Heart left ventricle (tissue), 16 donors: ENCODE measurements around the gene PMM2. TPM values are rescaled to one million over a fixed set of nuclear protein-coding genes. Genes with fewer than 3 reads are reported as not detected.

ENCODE experiments used
- ATAC-seq, 4 donors: fragments of 200-7000 bp; cut with Tn5 transposase; one replicate each; pipeline ENCODE4 v1.9.1; 2020 to 2022; ENCODE audit warnings: moderate library complexity in 4 of 4, mild to moderate bottlenecking in 3 of 4, moderate number of reproducible peaks in 1 of 4
- DNase-seq, 5 donors: peaks; one replicate each; pipeline ENCODE4 v3.0.0-alpha.2; 2020
- H3K27ac ChIP-seq, 12 donors: fragments of 200-600 bp; sonication (generic) in 4 of 12; one replicate each; pipeline versions ENCODE4 v1.5.0 to v1.8.0; 2016 to 2022; ENCODE audit warnings: mild to moderate bottlenecking in 2 of 12
- H3K27me3 ChIP-seq, 9 donors: fragments of 200-600 bp; sonication (generic) in 2 of 9; one replicate each; pipeline versions ENCODE4 v1.5.1 to v1.8.0; 2016 to 2022; ENCODE audit warnings: mild to moderate bottlenecking in 3 of 9
- H3K36me3 ChIP-seq, 9 donors: fragments of 200-600 bp; sonication (generic) in 2 of 9; one replicate each; pipeline versions ENCODE4 v1.5.0 to v1.8.0; 2018 to 2022; ENCODE audit warnings: mild to moderate bottlenecking in 2 of 9
- H3K4me1 ChIP-seq, 12 donors: fragments of 200-600 bp; sonication (generic) in 4 of 12; one replicate each; pipeline versions ENCODE4 v1.5.0 to v1.8.0; 2016 to 2022; ENCODE audit warnings: mild to moderate bottlenecking in 3 of 12
- H3K4me3 ChIP-seq, 12 donors: fragments of 200-600 bp; sonication (generic) in 4 of 12; one replicate each; pipeline versions ENCODE4 v1.5.0 to v1.8.0; 2017 to 2022; ENCODE audit warnings: mild to moderate bottlenecking in 9 of 12, moderate library complexity in 4 of 12
- H3K9me3 ChIP-seq, 12 donors: fragments of 200-600 bp; sonication (generic) in 4 of 12; one replicate each; pipeline versions ENCODE4 v1.5.0 to v1.8.0; 2016 to 2022; ENCODE audit warnings: mild to moderate bottlenecking in 1 of 12
- POLR2A ChIP-seq, 2 donors: fragments of 450-650 bp; IDR thresholded peaks; one replicate each; pipeline ENCODE4 v1.6.1; 2017; ENCODE audit warnings: antibody characterized with exemption in 2 of 2, mild to moderate bottlenecking in 2 of 2, moderate library complexity in 2 of 2
- WGBS, 4 donors: extraction: QIAGEN DNeasy Blood & Tissue Kit in 2 of 4; methylation state at CpG; one replicate each; pipeline versions ENCODE4 v1.1.5 to v1.1.7; 2013 to 2018; 5-methylcytosine and 5-hydroxymethylcytosine counted together
- intact Hi-C, 10 donors: fragments of 100-400 bp; cut with DNase I; formaldehyde crosslinking; loops; one replicate each; pipeline versions ENCODE4 v1.11.1 to v1.14.2; 2022
- polyA plus RNA-seq, 2 donors: library from polyadenylated mRNA; stranded (reverse); fragments of 200-250 nt; gene quantifications; one replicate each; pipeline ENCODE4 v1.2.3, GENCODE V29; 2013
- total RNA-seq, 9 donors: library from RNA; depleted of rRNA in 2 of 9; stranded (reverse); fragments of >200 nt in 2 of 9; fragmentation: NEBNext Ultra II Directional in 3 of 9; extraction: Animal tissue kit (Norgen Biotek cat#: 25700) in 3 of 9; gene quantifications; one replicate each; pipeline versions ENCODE4 v1.1.0 to v1.2.4, GENCODE V29; 2016 to 2023
- TF ChIP-seq, protein P1 (sequence below), 12 donors: fragments of 200-600 bp; sonication (generic) in 4 of 12; IDR thresholded peaks; one replicate each; pipeline versions ENCODE4 v1.5.0 to v1.8.0; 2018 to 2022; ENCODE audit warnings: antibody characterized with exemption in 12 of 12, mild to moderate bottlenecking in 5 of 12
- donor health status: ischemic (EF 13 %, LVEDD 7.1; RV severe dilation, severe dysfunction).
- donor health status: healthy with polysubstance abuse.
- donor health status: DM: no; HTN: yes; CAD: no.
- donor health status: DM: no; HTN: no; CAD: no.
- donor health status: ischemic (EF 25% LVEDD 6.9; RV normal size, moderate dysfunction).
- donor health status: ischemic (EF 25% LVEDD 5.7; RV mildly dilated, moderate dysfunction).
- donor health status: healthy.
- donor health status: DM: yes; HTN: yes; CAD: no.
- donor health status: ischemic (EF 35%, LVEDD 5.7; RV mildly dilated, moderate dysfunction).
- donor health status: nonischemic (EF 11% LVEDD 7.7; RV severe dilation, severe dysfunction).
- donor health status: DM: yes; HTN: yes; CAD: no.
- donor health status: PGD.
- donor health status: ischemic (EF 29% LVEDD 5.4; RV normal size, mild dysfunction).
- donor health status: nonischemic (EF 23%, LVEDD 6.1; RV moderate dilation, normal function).

PMM2 gene
- total and polyA plus RNA-seq, 11 donors, result 9.8 to 29.4 (median 13.4) TPM

DNA sequence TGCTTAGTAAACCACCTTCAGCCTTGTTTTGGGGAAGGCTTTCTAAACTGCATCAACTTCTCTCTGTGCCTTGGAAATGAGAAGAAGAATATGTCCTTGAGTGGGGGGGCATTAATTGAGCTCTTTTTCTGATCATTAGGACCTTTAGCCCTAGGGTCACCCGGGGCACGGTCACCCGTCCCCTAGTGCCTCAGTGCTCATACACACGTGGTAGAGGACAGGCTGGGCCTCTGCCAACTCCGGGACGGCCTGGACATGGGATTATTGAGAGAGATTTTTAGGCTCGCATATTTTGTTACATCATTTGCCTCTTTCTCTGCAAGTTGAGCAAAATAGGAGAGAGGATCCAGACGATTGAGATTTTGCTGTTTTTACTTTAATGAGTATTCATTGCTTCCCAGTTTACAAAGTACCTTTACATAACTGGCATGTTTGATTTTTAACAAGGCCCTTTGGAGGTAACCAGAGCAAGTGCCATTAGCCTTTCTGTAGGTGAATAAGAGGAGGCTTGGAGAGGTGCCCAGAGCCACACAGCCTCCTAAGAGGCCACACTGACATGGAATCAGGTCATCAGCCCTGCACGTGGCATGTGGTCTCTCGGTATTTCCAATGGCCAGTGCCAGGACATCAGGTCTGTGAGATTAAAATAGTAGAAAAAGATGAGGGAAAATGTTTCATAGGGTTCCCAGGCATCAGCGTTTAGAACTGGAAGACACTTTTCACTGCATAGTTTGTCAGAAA, 11.1 kb downstream of the PMM2 start:
- peaks cover 5 to 100% (median 99%) of the 10 kb centered on the region in 9 donors for H3K36me3 ChIP-seq
- 72 to 82% (median 81%) methylated on average over 8 to 11 of the region's 11 CpGs for WGBS, 4 donors
- TF ChIP-seq POLR2A (IDR thresholded peaks at IDR 0.05), result no peak
- TF ChIP-seq, protein P1, sequence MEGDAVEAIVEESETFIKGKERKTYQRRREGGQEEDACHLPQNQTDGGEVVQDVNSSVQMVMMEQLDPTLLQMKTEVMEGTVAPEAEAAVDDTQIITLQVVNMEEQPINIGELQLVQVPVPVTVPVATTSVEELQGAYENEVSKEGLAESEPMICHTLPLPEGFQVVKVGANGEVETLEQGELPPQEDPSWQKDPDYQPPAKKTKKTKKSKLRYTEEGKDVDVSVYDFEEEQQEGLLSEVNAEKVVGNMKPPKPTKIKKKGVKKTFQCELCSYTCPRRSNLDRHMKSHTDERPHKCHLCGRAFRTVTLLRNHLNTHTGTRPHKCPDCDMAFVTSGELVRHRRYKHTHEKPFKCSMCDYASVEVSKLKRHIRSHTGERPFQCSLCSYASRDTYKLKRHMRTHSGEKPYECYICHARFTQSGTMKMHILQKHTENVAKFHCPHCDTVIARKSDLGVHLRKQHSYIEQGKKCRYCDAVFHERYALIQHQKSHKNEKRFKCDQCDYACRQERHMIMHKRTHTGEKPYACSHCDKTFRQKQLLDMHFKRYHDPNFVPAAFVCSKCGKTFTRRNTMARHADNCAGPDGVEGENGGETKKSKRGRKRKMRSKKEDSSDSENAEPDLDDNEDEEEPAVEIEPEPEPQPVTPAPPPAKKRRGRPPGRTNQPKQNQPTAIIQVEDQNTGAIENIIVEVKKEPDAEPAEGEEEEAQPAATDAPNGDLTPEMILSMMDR (IDR thresholded peaks at IDR 0.05), result no peak
- H3K9me3 ChIP-seq, result no peaks in the 10 kb centered on the region
- H3K4me1 ChIP-seq, result peaks cover 0 to 5% (median 0%) of the 10 kb centered on the region in 12 donors
- H3K4me3 ChIP-seq, result no peak overlapping the region
- DNase-seq (peak in 1 of 5 donors; percentile 42), ATAC-seq (no peak)
- no peaks in the 10 kb centered on the region for H3K27me3 ChIP-seq
- intact Hi-C loops, result no loop called here
- no peak overlapping the region for H3K27ac ChIP-seq

DNA sequence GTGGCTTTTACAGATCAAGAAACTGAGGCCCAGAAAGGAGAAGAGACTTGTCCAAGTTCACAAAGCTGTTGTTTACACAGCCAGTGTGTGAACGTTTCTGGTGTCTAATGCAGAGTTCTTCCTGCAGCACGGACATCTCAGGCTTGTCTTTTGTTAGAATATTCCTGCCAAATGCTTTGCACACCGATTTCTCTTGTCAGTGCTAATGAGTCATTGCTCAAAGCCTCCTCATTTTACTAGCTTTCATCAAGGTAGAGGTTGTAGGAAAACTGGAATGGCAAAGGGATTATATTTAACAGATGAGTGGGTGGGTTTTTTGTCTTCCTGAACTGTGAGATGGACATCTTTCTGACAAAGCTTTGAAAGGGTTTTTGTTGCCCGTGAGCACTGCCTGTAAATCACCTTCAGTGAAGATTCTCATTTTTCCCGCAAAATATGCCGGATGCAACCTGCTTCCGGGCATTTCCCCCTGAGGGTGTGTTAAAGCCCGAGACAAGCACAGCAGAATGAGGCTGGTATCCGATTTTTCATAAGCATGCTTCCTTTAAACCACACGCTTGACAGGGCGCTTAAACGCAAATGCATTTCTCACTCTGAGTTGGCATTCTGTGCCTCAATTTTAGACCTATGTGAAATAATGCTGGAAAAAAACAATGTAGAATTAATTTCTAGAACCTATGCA, 14.7 kb downstream of the PMM2 start:
- intact Hi-C loops, result no loop called here
- Histone ChIP-seq H3K4me1 (peaks cover 0 to 5% (median 0%) of the 10 kb centered on the region in 12 donors), H3K9me3 (no peaks in the 10 kb centered on the region), H3K27me3 (no peaks in the 10 kb centered on the region), H3K27ac (no peak overlapping the region), H3K36me3 (peaks cover 2 to 100% (median 92%) of the 10 kb centered on the region in 9 donors), H3K4me3 (no peak overlapping the region)
- no peak for DNase-seq
- no peak for TF ChIP-seq POLR2A (IDR thresholded peaks at IDR 0.05)
- TF ChIP-seq, protein P1 (IDR thresholded peaks at IDR 0.05), result no peak
- WGBS, 4 donors, result 73 to 90% (median 76%) methylated on average over 12 of the region's 12 CpGs
- ATAC-seq, result no peak

DNA sequence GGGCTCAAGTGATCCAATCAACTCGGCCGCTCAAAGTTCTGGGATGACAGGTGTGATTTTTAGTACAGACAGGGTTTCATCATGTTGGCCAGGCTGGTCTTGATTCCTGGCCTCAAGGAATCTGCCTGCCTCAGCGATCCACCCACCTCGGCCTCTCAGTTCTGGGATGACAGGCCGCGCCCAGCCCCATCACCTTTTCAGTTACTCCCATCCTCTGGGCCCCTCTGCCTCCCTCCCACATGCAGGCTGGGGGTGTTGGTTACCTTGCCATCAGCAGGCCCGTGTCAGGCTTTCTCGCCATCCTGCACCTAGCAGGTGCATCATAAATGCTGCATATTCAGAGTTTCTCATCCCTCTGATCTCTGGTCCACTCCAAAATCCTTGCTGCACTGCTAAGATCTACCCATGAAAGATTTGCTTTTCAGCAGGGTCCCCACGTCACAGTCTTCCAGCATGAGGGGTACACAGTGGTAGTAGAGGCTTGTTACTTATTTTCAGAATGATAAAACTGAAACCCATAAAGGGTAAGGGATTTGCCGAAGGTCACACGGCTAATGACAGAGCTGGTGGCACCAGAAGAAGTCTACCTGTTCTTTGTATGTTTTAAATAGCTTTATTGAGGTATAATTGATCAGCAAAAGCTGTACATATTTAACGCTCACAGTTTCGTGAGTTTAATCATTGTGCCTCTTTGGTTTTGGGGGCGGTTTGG, 16.6 kb downstream of the PMM2 start:
- Histone ChIP-seq H3K27me3 (no peaks in the 10 kb centered on the region), H3K4me3 (no peak overlapping the region), H3K4me1 (peaks cover 0 to 3% (median 0%) of the 10 kb centered on the region in 12 donors), H3K27ac (no peak overlapping the region), H3K36me3 (peaks cover 2 to 97% (median 85%) of the 10 kb centered on the region in 9 donors), H3K9me3 (no peaks in the 10 kb centered on the region)
- TF ChIP-seq, protein P1 (IDR thresholded peaks at IDR 0.05), result no peak
- no peak for TF ChIP-seq POLR2A (IDR thresholded peaks at IDR 0.05)
- DNase-seq (no peak), ATAC-seq (no peak)
- WGBS, 4 donors, result 90 to 96% (median 95%) methylated on average over 14 of the region's 14 CpGs
- intact Hi-C loops, result no loop called here
